IMR-90 (cell line): ENCODE results near the gene MEF2D. TPM values are rescaled to one million over a fixed set of nuclear protein-coding genes. Genes with fewer than 3 reads are reported as not detected.

Source experiments
- ATAC-seq: fragments of 200-7000 bp; cut with Tn5 transposase; 2 replicates; pipeline ENCODE4 v1.9.1; 2020; ENCODE audit warnings: low read depth, mild to moderate bottlenecking, moderate library complexity
- BruUV-seq: library from RNA; stranded (reverse); fragments of 400-500 nt; replicated peaks from 2 replicates; lab custom pipeline; 2021; lab: Mats Ljungman, UMichigan
- CTCF ChIA-PET: fragments of 300-600 bp; formaldehyde crosslinking; extraction: SDS; loops from one replicate; lab custom pipeline; 2021; ENCODE audit warnings: antibody characterized with exemption; lab: Yijun Ruan, JAX
- POLR2A ChIA-PET: fragments of 300-600 bp; sonication (Branson Sonifier 250); formaldehyde crosslinking; loops from one replicate; lab custom pipeline; 2022; ENCODE audit warnings: antibody characterized with exemption; ENCODE audit not compliant: unreplicated experiment; lab: Charles Lee
- DNase-seq: peaks from one replicate; pipeline ENCODE4 v3.0.0; 2013
- H2AFZ ChIP-seq: replicated peaks from 2 replicates; pipeline ENCODE3; 2013; ENCODE audit warnings: low read length, mild to moderate bottlenecking; ENCODE audit not compliant: poor library complexity
- H2AK5ac ChIP-seq: 2 replicates; pipeline ENCODE4 v1.6.1; 2013; ENCODE audit warnings: low read depth, low read length, inconsistent platforms
- H2AK9ac ChIP-seq: replicated peaks from 2 replicates; pipeline ENCODE3; 2013; ENCODE audit warnings: mild to moderate bottlenecking, low read depth, low read length, moderate library complexity; ENCODE audit not compliant: poor library complexity
- H2BK120ac ChIP-seq: 2 replicates; pipeline ENCODE4 v1.6.1; 2013; ENCODE audit warnings: low read depth, low read length, inconsistent platforms
- H2BK15ac ChIP-seq: 3 replicates; pipeline ENCODE4 v1.6.1; 2013; ENCODE audit warnings: low read depth, low read length, inconsistent platforms
- H2BK20ac ChIP-seq: 2 replicates; pipeline ENCODE4 v1.6.1; 2013; ENCODE audit warnings: low read depth, mild to moderate bottlenecking, inconsistent platforms, low read length, moderate library complexity
- H2BK5ac ChIP-seq: 2 replicates; pipeline ENCODE4 v1.6.1; 2013; ENCODE audit warnings: mild to moderate bottlenecking, low read depth, low read length, inconsistent platforms; ENCODE audit not compliant: poor library complexity, severe bottlenecking
- H3K14ac ChIP-seq: replicated peaks from 2 replicates; pipeline ENCODE4 v1.6.1; 2013; ENCODE audit warnings: low read depth, low read length, inconsistent platforms
- H3K18ac ChIP-seq: 2 replicates; pipeline ENCODE4 v1.6.1; 2013; ENCODE audit warnings: low read depth, low read length, control low read depth
- H3K23ac ChIP-seq: 2 replicates; pipeline ENCODE4 v1.6.1; 2013; ENCODE audit warnings: low read depth, low read length, inconsistent platforms
- H3K27ac ChIP-seq: 2 replicates; pipeline ENCODE4 v1.5.1; 2013; ENCODE audit warnings: mild to moderate bottlenecking, control low read depth, low read length; ENCODE audit not compliant: insufficient read depth
- H3K27me3 ChIP-seq: 2 replicates; pipeline ENCODE4 v1.6.1; 2013; ENCODE audit warnings: low read length; ENCODE audit not compliant: control insufficient read depth, insufficient read depth
- H3K36me3 ChIP-seq: 2 replicates; pipeline ENCODE4 v1.6.1; 2013; ENCODE audit warnings: low read length, mixed read lengths; ENCODE audit not compliant: control insufficient read depth, insufficient read depth
- H3K4ac ChIP-seq: 2 replicates; pipeline ENCODE4 v1.6.1; 2013; ENCODE audit warnings: low read depth, low read length, inconsistent platforms
- H3K4me1 ChIP-seq: 2 replicates; pipeline ENCODE4 v1.6.1; 2013; ENCODE audit warnings: low read length, mixed read lengths; ENCODE audit not compliant: control insufficient read depth, insufficient read depth
- H3K4me2 ChIP-seq: 2 replicates; pipeline ENCODE4 v1.6.1; 2013; ENCODE audit warnings: low read depth, mild to moderate bottlenecking, control low read depth, low read length, moderate library complexity
- H3K4me3 ChIP-seq: 2 replicates; pipeline ENCODE4 v1.5.1; 2013; ENCODE audit warnings: low read depth, mild to moderate bottlenecking, control low read depth, low read length, moderate library complexity; ENCODE audit not compliant: insufficient read depth
- H3K56ac ChIP-seq: 2 replicates; pipeline ENCODE4 v1.6.1; 2013; ENCODE audit warnings: low read length, inconsistent platforms; ENCODE audit not compliant: insufficient read depth; ENCODE audit errors: extremely low read depth
- H3K79me1 ChIP-seq, 2 experiments: 2 replicates each; pipeline ENCODE4 v1.6.1; 2013; ENCODE audit warnings: low read length in 2 of 2, inconsistent platforms in 1 of 2, low read depth in 1 of 2
- H3K9ac ChIP-seq: 2 replicates; pipeline ENCODE4 v1.6.1; 2013; ENCODE audit warnings: low read depth, low read length, control low read depth
- H3K9me1 ChIP-seq: 2 replicates; pipeline ENCODE4 v1.6.1; 2013; ENCODE audit warnings: low read length, inconsistent platforms; ENCODE audit not compliant: insufficient read depth
- H3K9me3 ChIP-seq: 2 replicates; pipeline ENCODE4 v1.6.1; 2013; ENCODE audit warnings: low read length; ENCODE audit not compliant: control insufficient read depth, insufficient read depth
- H4K20me1 ChIP-seq: 2 replicates; pipeline ENCODE4 v1.6.1; 2013; ENCODE audit warnings: low read length, inconsistent platforms; ENCODE audit not compliant: insufficient read depth
- H4K5ac ChIP-seq: 2 replicates; pipeline ENCODE4 v1.6.1; 2013; ENCODE audit warnings: mild to moderate bottlenecking, low read depth, low read length, control low read depth
- H4K8ac ChIP-seq, 2 experiments: 2 replicates each; pipeline ENCODE4 v1.6.1; 2013; ENCODE audit warnings: low read depth in 2 of 2, low read length in 2 of 2, control low read depth in 1 of 2, inconsistent platforms in 1 of 2
- H4K91ac ChIP-seq: 2 replicates; pipeline ENCODE4 v1.6.1; 2013; ENCODE audit warnings: low read depth, low read length, inconsistent platforms; ENCODE audit not compliant: insufficient read depth
- BHLHE40 ChIP-seq: fragments of 150-350 bp; IDR thresholded peaks from 2 replicates; pipeline ENCODE4 v1.6.1; 2016; ENCODE audit warnings: mild to moderate bottlenecking, low read depth, low read length
- CEBPB ChIP-seq: IDR thresholded peaks from 2 replicates; pipeline ENCODE4 v1.6.1; 2012; ENCODE audit warnings: low read depth, low read length, improper control_type of control experiment
- CHD1 ChIP-seq: IDR thresholded peaks from 2 replicates; pipeline ENCODE4 v1.6.1; 2012; ENCODE audit warnings: low read depth, low read length, improper control_type of control experiment
- CTCF ChIP-seq: conservative IDR thresholded peaks from 2 replicates; pipeline ENCODE4 v1.5.1; 2012; ENCODE audit warnings: mild to moderate bottlenecking, low read depth, low read length, improper control_type of control experiment
- FOS ChIP-seq: fragments of 150-350 bp; IDR thresholded peaks from 2 replicates; pipeline ENCODE4 v1.6.1; 2016; ENCODE audit warnings: low read depth, low read length
- MAFK ChIP-seq: IDR thresholded peaks from 2 replicates; pipeline ENCODE4 v1.6.1; 2012; ENCODE audit warnings: low read depth, low read length, improper control_type of control experiment
- MAZ ChIP-seq: IDR thresholded peaks from 2 replicates; pipeline ENCODE4 v1.6.1; 2012; ENCODE audit warnings: low read depth, mild to moderate bottlenecking, low read length, improper control_type of control experiment, moderate library complexity, borderline replicate concordance
- MXI1 ChIP-seq: IDR thresholded peaks from 2 replicates; pipeline ENCODE4 v1.6.1; 2012; ENCODE audit warnings: low read depth, mild to moderate bottlenecking, low read length, moderate library complexity, borderline replicate concordance
- NFE2L2 ChIP-seq: fragments of 150-350 bp; IDR thresholded peaks from 2 replicates; pipeline ENCODE4 v1.6.1; 2016; ENCODE audit warnings: low read depth, mild to moderate bottlenecking, low read length
- POLR2A ChIP-seq: IDR thresholded peaks from 2 replicates; pipeline ENCODE4 v1.6.1; 2012; ENCODE audit warnings: mild to moderate bottlenecking, low read depth, low read length
- RAD21 ChIP-seq: IDR thresholded peaks from 2 replicates; pipeline ENCODE4 v1.6.1; 2012; ENCODE audit warnings: low read length, improper control_type of control experiment
- RCOR1 ChIP-seq: IDR thresholded peaks from 2 replicates; pipeline ENCODE4 v1.6.1; 2012; ENCODE audit warnings: mild to moderate bottlenecking, low read length, improper control_type of control experiment; ENCODE audit not compliant: insufficient replicate concordance
- RFX5 ChIP-seq: IDR thresholded peaks from 2 replicates; pipeline ENCODE4 v1.8.0; 2012; ENCODE audit warnings: low read depth, mild to moderate bottlenecking, low read length, moderate library complexity
- SMC3 ChIP-seq: fragments of 150-350 bp; IDR thresholded peaks from 2 replicates; pipeline ENCODE4 v1.6.1; 2016; ENCODE audit warnings: low read depth, mild to moderate bottlenecking, antibody characterized with exemption, low read length, moderate library complexity
- WGBS, 2 experiments: methylation state at CpG; one replicate each; pipeline versions ENCODE4 v1.1.5 to v1.1.7; 2013; ENCODE audit warnings: missing lambda C conversion rate in 2 of 2; ENCODE audit not compliant: insufficient read length in 1 of 2; ENCODE audit errors: extremely low coverage in 2 of 2; 5-methylcytosine and 5-hydroxymethylcytosine counted together
- dilution Hi-C: fragments of 300-500 bp; cut with HindIII; formaldehyde crosslinking; loops from one replicate; pipeline ENCODE4 v1.14.3; 2018; ENCODE audit warnings: low sequenced_read_pairs; ENCODE audit not compliant: unreplicated experiment
- in situ Hi-C: fragments of 300-500 bp; cut with MboI; formaldehyde crosslinking; loops from 3 replicates; pipeline ENCODE4 v1.14.3; 2019; ENCODE audit warnings: low sequenced_read_pairs, inconsistent platforms, mixed read lengths
- intact Hi-C: fragments of 100-400 bp; cut with micrococcal nuclease; formaldehyde crosslinking; loops from 2 replicates; pipeline ENCODE4 v1.10.0; 2022
- polyA plus RNA-seq, 3 experiments: library from polyadenylated mRNA; depleted of rRNA; stranded (reverse); fragments of >200 nt; gene quantifications; 2 replicates each; pipeline ENCODE4 v1.2.3, GENCODE V29; 2012; ENCODE audit warnings: low replicate concordance in 1 of 3
- total RNA-seq: library from RNA; depleted of rRNA; stranded (reverse); fragments of >200 nt; gene quantifications from 2 replicates; pipeline ENCODE4 v1.2.3, GENCODE V29; 2012
- TF ChIP-seq, protein P1 (sequence below): fragments of 150-350 bp; IDR thresholded peaks from 2 replicates; pipeline ENCODE4 v1.6.1; 2017; ENCODE audit warnings: mild to moderate bottlenecking, antibody characterized with exemption, low read length, low read depth
- TF ChIP-seq, protein P2 (sequence below): fragments of 150-350 bp; IDR thresholded peaks from 2 replicates; pipeline ENCODE4 v1.6.1; 2016; ENCODE audit warnings: low read depth, mild to moderate bottlenecking, low read length, moderate library complexity, borderline replicate concordance

Gene MEF2D
- total and polyA plus RNA-seq, 2 of the 4 experiments (the other 2 are of a cell fraction) = 2.9 to 20.0 TPM

GRCh38 chr1:156546267-156546666 lies 45.7 kb upstream of the MEF2D start:
- in situ Hi-C loops = no loop called here
- Histone ChIP-seq H3K36me3 (peaks cover 16% of the 10 kb centered on the region), H2BK15ac (no peak overlapping the region), H4K5ac (no peak overlapping the region), H2AK5ac (no peak overlapping the region), H3K4ac (no peak overlapping the region), H3K27ac (no peak overlapping the region), H3K4me2 (no peak overlapping the region), H2BK20ac (no peak overlapping the region), H3K14ac (no peak overlapping the region), H3K56ac (no peak overlapping the region), H4K8ac (no peak overlapping the region), H3K23ac (no peak overlapping the region), H3K4me3 (no peak overlapping the region), H4K91ac (no peak overlapping the region), H2BK120ac (no peak overlapping the region), H2AFZ (no peak overlapping the region), H3K9me3 (no peaks in the 10 kb centered on the region), H3K79me1 (peaks cover 0 to 2% of the 10 kb centered on the region in 2 experiments; a peak in 1 of 4 replicates), H3K9ac (no peak overlapping the region), H4K20me1 (no peaks in the 10 kb centered on the region), H3K18ac (no peak overlapping the region), H2BK5ac (no peak overlapping the region), H3K9me1 (peaks cover 4% of the 10 kb centered on the region; the same call in 1 of the 2 replicates), H3K4me1 (no peaks in the 10 kb centered on the region), H3K27me3 (no peaks in the 10 kb centered on the region), H2AK9ac (no peak overlapping the region)
- BruUV-seq = no TSS peak
- ChIA-PET CTCF (no interaction called here), POLR2A (no interaction called here)
- no peak for DNase-seq
- intact Hi-C loops = no loop called here
- 100% methylated on average over 1 of the region's 3 CpGs; no CpG with 5 or more reads in 1 of the 2 experiments for WGBS, 2 experiments
- ATAC-seq = no peak
- dilution Hi-C loops = no loop called here
- TF ChIP-seq NFE2L2 (no peak), CHD1 (no peak), RAD21 (no peak), RFX5 (no peak), MAZ (no peak), MXI1 (no peak), MAFK (no peak), BHLHE40 (no peak), FOS (no peak), CEBPB (no peak), RCOR1 (no peak), POLR2A (no peak), CTCF (no peak), SMC3 (no peak)
- TF ChIP-seq, protein P1, sequence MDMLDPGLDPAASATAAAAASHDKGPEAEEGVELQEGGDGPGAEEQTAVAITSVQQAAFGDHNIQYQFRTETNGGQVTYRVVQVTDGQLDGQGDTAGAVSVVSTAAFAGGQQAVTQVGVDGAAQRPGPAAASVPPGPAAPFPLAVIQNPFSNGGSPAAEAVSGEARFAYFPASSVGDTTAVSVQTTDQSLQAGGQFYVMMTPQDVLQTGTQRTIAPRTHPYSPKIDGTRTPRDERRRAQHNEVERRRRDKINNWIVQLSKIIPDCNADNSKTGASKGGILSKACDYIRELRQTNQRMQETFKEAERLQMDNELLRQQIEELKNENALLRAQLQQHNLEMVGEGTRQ = no peak
- TF ChIP-seq, protein P2, sequence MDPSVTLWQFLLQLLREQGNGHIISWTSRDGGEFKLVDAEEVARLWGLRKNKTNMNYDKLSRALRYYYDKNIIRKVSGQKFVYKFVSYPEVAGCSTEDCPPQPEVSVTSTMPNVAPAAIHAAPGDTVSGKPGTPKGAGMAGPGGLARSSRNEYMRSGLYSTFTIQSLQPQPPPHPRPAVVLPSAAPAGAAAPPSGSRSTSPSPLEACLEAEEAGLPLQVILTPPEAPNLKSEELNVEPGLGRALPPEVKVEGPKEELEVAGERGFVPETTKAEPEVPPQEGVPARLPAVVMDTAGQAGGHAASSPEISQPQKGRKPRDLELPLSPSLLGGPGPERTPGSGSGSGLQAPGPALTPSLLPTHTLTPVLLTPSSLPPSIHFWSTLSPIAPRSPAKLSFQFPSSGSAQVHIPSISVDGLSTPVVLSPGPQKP = no peak
